Smooth muscle cell (in vitro differentiated cells): ENCODE data around the gene TERT. TPM values are rescaled to one million over a fixed set of nuclear protein-coding genes. Genes with fewer than 3 reads are reported as not detected.
"Not testable (repeated sequence)": the region's sequence is repeated elsewhere in the genome, so short reads cannot be mapped to it uniquely, and the experiment has no call there.

ENCODE experiments used
- DNase-seq: peaks from one replicate; lab custom pipeline; 2025; ENCODE audit not compliant: unreplicated experiment; lab: John Stamatoyannopoulos, UW
- H2AFZ ChIP-seq: fragments of 200-600 bp; sonication (generic); 2 replicates; pipeline ENCODE4 v1.6.0; 2016; ENCODE audit warnings: antibody characterized with exemption, low read depth, mild to moderate bottlenecking
- H3F3A ChIP-seq: fragments of 200-600 bp; sonication (generic); 2 replicates; pipeline ENCODE4 v1.6.0; 2017; ENCODE audit warnings: antibody characterized with exemption, low read depth
- H3K27ac ChIP-seq: fragments of 200-600 bp; sonication (generic); 2 replicates; pipeline ENCODE4 v1.5.1; 2016; ENCODE audit warnings: low read depth, mild to moderate bottlenecking
- H3K27me3 ChIP-seq: fragments of 200-600 bp; sonication (generic); 2 replicates; pipeline ENCODE4 v1.6.1; 2016; ENCODE audit warnings: low read depth, mild to moderate bottlenecking
- H3K36me3 ChIP-seq: fragments of 200-600 bp; sonication (generic); 2 replicates; pipeline ENCODE4 v1.5.1; 2016; ENCODE audit warnings: low read depth
- H3K4me1 ChIP-seq: fragments of 200-600 bp; sonication (generic); 2 replicates; pipeline ENCODE4 v1.5.1; 2016; ENCODE audit warnings: low read depth
- H3K4me2 ChIP-seq: fragments of 200-600 bp; sonication (generic); 2 replicates; pipeline ENCODE4 v1.6.0; 2016; ENCODE audit warnings: mild to moderate bottlenecking
- H3K4me3 ChIP-seq: fragments of 200-600 bp; sonication (generic); 2 replicates; pipeline ENCODE4 v1.5.1; 2016; ENCODE audit warnings: mild to moderate bottlenecking
- H3K79me2 ChIP-seq: fragments of 200-600 bp; sonication (generic); 2 replicates; pipeline ENCODE4 v1.6.0; 2016; ENCODE audit warnings: low read depth, mild to moderate bottlenecking
- H3K9ac ChIP-seq: fragments of 200-600 bp; sonication (generic); 2 replicates; pipeline ENCODE4 v1.6.0; 2016; ENCODE audit warnings: low read depth
- H3K9me3 ChIP-seq: fragments of 200-600 bp; sonication (generic); replicated peaks from 2 replicates; pipeline ENCODE4 v1.5.1; 2016; ENCODE audit warnings: low read depth
- H4K20me1 ChIP-seq: fragments of 200-600 bp; sonication (generic); 2 replicates; pipeline ENCODE4 v1.6.0; 2016; ENCODE audit warnings: low read depth
- WGBS: methylation state at CpG from one replicate; pipeline ENCODE4 v1.1.7; 2016; ENCODE audit warnings: low lambda C conversion rate; 5-methylcytosine and 5-hydroxymethylcytosine counted together
- polyA plus RNA-seq: library from polyadenylated mRNA; unstranded; fragments of >200 nt; fragmentation: Nextera tagmentation; extraction: Ambion mirVana; gene quantifications from 2 replicates; pipeline ENCODE4 v1.2.1, GENCODE V29; 2016
- total RNA-seq: library from RNA; depleted of rRNA; stranded (reverse); fragments of >200 nt; gene quantifications from 2 replicates; pipeline ENCODE4 v1.2.3, GENCODE V29; 2014
- TF ChIP-seq, protein P1 (sequence below): fragments of 200-600 bp; sonication (generic); IDR thresholded peaks from 2 replicates; pipeline ENCODE4 v1.5.1; 2017; ENCODE audit warnings: borderline replicate concordance, mild to moderate bottlenecking, antibody characterized with exemption; ENCODE audit not compliant: insufficient read depth, poor library complexity, severe bottlenecking

TERT gene
- total and polyA plus RNA-seq, 2 experiments from 2014 or later: not detected

- Histone ChIP-seq H3K27ac (no peak overlapping the region), H3K27me3 (no peaks in the 10 kb centered on the region), H3K36me3 (no peaks in the 10 kb centered on the region), H3K4me3 (no peak overlapping the region), H3K79me2 (no peaks in the 10 kb centered on the region), H3K9ac (no peak overlapping the region), H3K4me1 (no peaks in the 10 kb centered on the region), H3K9me3 (no peaks in the 10 kb centered on the region), H4K20me1 (no peaks in the 10 kb centered on the region), H3F3A (no peaks in the 10 kb centered on the region), H2AFZ (no peak overlapping the region), H3K4me2 (no peak overlapping the region)
- TF ChIP-seq, protein P1, sequence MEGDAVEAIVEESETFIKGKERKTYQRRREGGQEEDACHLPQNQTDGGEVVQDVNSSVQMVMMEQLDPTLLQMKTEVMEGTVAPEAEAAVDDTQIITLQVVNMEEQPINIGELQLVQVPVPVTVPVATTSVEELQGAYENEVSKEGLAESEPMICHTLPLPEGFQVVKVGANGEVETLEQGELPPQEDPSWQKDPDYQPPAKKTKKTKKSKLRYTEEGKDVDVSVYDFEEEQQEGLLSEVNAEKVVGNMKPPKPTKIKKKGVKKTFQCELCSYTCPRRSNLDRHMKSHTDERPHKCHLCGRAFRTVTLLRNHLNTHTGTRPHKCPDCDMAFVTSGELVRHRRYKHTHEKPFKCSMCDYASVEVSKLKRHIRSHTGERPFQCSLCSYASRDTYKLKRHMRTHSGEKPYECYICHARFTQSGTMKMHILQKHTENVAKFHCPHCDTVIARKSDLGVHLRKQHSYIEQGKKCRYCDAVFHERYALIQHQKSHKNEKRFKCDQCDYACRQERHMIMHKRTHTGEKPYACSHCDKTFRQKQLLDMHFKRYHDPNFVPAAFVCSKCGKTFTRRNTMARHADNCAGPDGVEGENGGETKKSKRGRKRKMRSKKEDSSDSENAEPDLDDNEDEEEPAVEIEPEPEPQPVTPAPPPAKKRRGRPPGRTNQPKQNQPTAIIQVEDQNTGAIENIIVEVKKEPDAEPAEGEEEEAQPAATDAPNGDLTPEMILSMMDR: no peak
- no peak for DNase-seq
- whole genome bisulfite sequencing: 94% methylated on average over 22 of the region's 22 CpGs
These were observed 24.4 kb downstream of the TERT start for GRCh38 chr5:1270426-1270825.

DNA sequence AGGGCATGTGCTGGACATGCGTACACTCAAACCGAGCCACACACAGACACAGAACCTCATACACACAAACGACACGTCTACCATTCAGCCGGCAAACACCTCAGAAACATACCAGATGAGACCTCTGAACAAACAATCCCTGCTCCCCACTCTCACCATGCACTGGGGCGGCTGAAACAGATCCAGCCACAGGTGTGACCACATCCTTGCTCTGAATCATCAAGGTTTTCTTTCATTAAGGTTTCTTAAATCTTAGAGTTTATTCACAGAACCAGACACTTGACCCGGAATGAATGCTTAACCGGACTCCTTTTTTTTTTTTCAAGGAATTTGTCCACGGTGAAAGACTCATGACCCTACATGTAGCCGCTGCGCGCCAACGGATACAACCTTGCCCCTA lies 26.2 kb downstream of the TERT start:
- H3F3A ChIP-seq: no peaks in the 10 kb centered on the region

DNA sequence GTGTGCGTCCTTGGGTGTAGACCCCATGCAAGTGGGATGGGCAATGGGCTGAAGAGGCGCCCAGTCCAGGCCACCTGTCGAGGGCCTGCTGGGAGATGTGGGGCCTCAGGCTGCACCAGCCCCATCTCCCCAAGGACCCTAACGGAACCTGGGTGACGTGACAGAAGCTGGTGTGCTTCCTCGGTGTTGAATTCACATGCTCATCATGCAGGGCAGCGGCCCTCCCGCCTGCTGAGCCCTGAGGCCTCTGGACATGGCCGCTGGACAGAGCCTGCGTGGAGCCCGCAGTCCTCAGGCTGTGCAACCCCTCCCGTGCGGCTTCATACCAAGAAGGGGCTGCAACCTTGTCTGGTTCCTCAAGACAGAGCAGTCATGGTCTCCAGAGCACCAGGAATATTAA lies 26.8 kb downstream of the TERT start:
- WGBS: 95% methylated on average over 13 of the region's 13 CpGs
- no peaks in the 10 kb centered on the region for H3K27me3 ChIP-seq
- TF ChIP-seq, protein P1: no peak
- H3K4me2 ChIP-seq: no peak overlapping the region
- H2AFZ ChIP-seq: no peak overlapping the region
- no peak for DNase-seq
- H3K4me1 ChIP-seq: no peaks in the 10 kb centered on the region
- no peaks in the 10 kb centered on the region for H3K9me3 ChIP-seq
- no peaks in the 10 kb centered on the region for H3K79me2 ChIP-seq
- H4K20me1 ChIP-seq: no peaks in the 10 kb centered on the region
- H3K4me3 ChIP-seq: no peak overlapping the region
- no peaks in the 10 kb centered on the region for H3K36me3 ChIP-seq
- no peak overlapping the region for H3K27ac ChIP-seq
- no peak overlapping the region for H3K9ac ChIP-seq
- no peaks in the 10 kb centered on the region for H3F3A ChIP-seq

More for the DNA sequence above, 26.2 kb downstream of the TERT start:
- Histone ChIP-seq H2AFZ (no peak overlapping the region), H3K4me1 (no peaks in the 10 kb centered on the region), H3K9ac (no peak overlapping the region), H3K4me3 (no peak overlapping the region), H3K27ac (no peak overlapping the region), H4K20me1 (no peaks in the 10 kb centered on the region), H3K27me3 (no peaks in the 10 kb centered on the region), H3K9me3 (no peaks in the 10 kb centered on the region), H3K36me3 (no peaks in the 10 kb centered on the region), H3K79me2 (no peaks in the 10 kb centered on the region), H3K4me2 (no peak overlapping the region)
- DNase-seq: no peak
- TF ChIP-seq, protein P1: no peak
- 96% methylated on average over 13 of the region's 13 CpGs for WGBS

DNA sequence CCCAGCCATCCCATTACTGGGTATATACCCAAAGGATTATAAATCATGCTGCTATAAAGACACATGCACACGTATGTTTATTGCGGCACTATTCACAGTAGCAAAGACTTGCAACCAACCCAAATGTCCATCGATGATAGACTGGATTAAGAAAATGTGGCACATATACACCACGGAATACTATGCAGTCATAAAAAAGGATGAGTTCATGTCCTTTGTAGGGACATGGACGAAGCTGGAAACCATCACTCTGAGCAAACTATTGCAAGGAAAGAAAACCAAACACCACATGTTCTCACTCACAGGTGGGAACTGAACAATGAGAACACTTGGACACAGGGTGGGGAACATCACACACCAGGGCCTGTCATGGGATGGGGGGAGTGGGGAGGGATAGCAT lies 27.4 kb downstream of the TERT start:
- not testable (repeated sequence) for H3F3A ChIP-seq, H4K20me1 ChIP-seq, H3K9ac ChIP-seq, H3K4me3 ChIP-seq, H3K27me3 ChIP-seq, H3K9me3 ChIP-seq, H3K4me1 ChIP-seq, DNase-seq, H3K79me2 ChIP-seq, H3K27ac ChIP-seq, H2AFZ ChIP-seq, H3K4me2 ChIP-seq, H3K36me3 ChIP-seq
- WGBS: 95% methylated on average over 5 of the region's 5 CpGs
